Trophoblast cell (in vitro differentiated cells and primary cell): ENCODE measurements around the gene GPC3.

Source experiments
- DNase-seq, 2 donors: peaks; one replicate each; pipeline ENCODE4 v3.0.0-alpha.2; 2016
- H2AFZ ChIP-seq: 2 replicates; pipeline ENCODE4 v1.6.1; 2013; ENCODE audit warnings: low read length, moderate library complexity, mild to moderate bottlenecking; ENCODE audit not compliant: insufficient read depth, poor library complexity
- H2AK5ac ChIP-seq: 2 replicates; pipeline ENCODE4 v1.6.1; 2013; ENCODE audit warnings: mild to moderate bottlenecking, low read length
- H2BK120ac ChIP-seq: 2 replicates; pipeline ENCODE4 v1.6.1; 2013; ENCODE audit warnings: low read length, mild to moderate bottlenecking, moderate library complexity; ENCODE audit not compliant: insufficient read depth, poor library complexity
- H2BK12ac ChIP-seq: 2 replicates; pipeline ENCODE4 v1.6.1; 2013; ENCODE audit warnings: mild to moderate bottlenecking, low read length, moderate library complexity
- H2BK5ac ChIP-seq: 2 replicates; pipeline ENCODE4 v1.6.1; 2013; ENCODE audit warnings: low read length, low read depth, moderate library complexity, mild to moderate bottlenecking; ENCODE audit not compliant: poor library complexity
- H3K14ac ChIP-seq: 2 replicates; pipeline ENCODE4 v1.6.1; 2013; ENCODE audit warnings: mild to moderate bottlenecking, low read length
- H3K18ac ChIP-seq: 2 replicates; pipeline ENCODE4 v1.6.1; 2013; ENCODE audit warnings: mild to moderate bottlenecking, low read length
- H3K23ac ChIP-seq: 2 replicates; pipeline ENCODE4 v1.6.1; 2013; ENCODE audit warnings: low read length
- H3K27ac ChIP-seq: 2 replicates; pipeline ENCODE4 v1.5.1; 2013; ENCODE audit warnings: low read depth, mild to moderate bottlenecking, inconsistent platforms, low read length, moderate library complexity
- H3K27me3 ChIP-seq: 2 replicates; pipeline ENCODE4 v1.6.1; 2013; ENCODE audit warnings: inconsistent platforms, mild to moderate bottlenecking, low read length, moderate library complexity; ENCODE audit not compliant: insufficient read depth
- H3K36me3 ChIP-seq, 2 experiments: 1 replicate in 1 of 2; 2 replicates in 1 of 2; pipeline ENCODE4 v1.6.1; 2013; ENCODE audit warnings: low read length in 2 of 2, mild to moderate bottlenecking in 2 of 2, moderate library complexity in 1 of 2; ENCODE audit not compliant: insufficient read depth in 2 of 2, control insufficient read depth in 1 of 2
- H3K4ac ChIP-seq: 2 replicates; pipeline ENCODE4 v1.6.1; 2013; ENCODE audit warnings: low read depth, mild to moderate bottlenecking, low read length, moderate library complexity
- H3K4me1 ChIP-seq, 2 experiments: 1 replicate in 1 of 2; 2 replicates in 1 of 2; pipeline ENCODE4 v1.6.1; 2013; ENCODE audit warnings: low read length in 2 of 2, mild to moderate bottlenecking in 2 of 2, moderate library complexity in 1 of 2; ENCODE audit not compliant: insufficient read depth in 2 of 2, control insufficient read depth in 1 of 2
- H3K4me2 ChIP-seq: 2 replicates; pipeline ENCODE4 v1.6.1; 2013; ENCODE audit warnings: inconsistent platforms, mild to moderate bottlenecking, low read length, moderate library complexity
- H3K4me3 ChIP-seq: 2 replicates; pipeline ENCODE4 v1.5.1; 2013; ENCODE audit warnings: mild to moderate bottlenecking, low read depth, low read length, inconsistent platforms
- H3K79me1 ChIP-seq: one replicate; pipeline ENCODE4 v1.6.1; 2013; ENCODE audit warnings: low read length
- H3K79me2 ChIP-seq: 2 replicates; pipeline ENCODE4 v1.6.1; 2013; ENCODE audit warnings: low read length, mild to moderate bottlenecking; ENCODE audit not compliant: control insufficient read depth, insufficient read depth, poor library complexity
- H3K9ac ChIP-seq: 2 replicates; pipeline ENCODE4 v1.6.1; 2013; ENCODE audit warnings: mild to moderate bottlenecking, low read length
- H3K9me3 ChIP-seq: 2 replicates; pipeline ENCODE4 v1.6.1; 2013; ENCODE audit warnings: low read depth, mild to moderate bottlenecking, control low read depth, inconsistent platforms, low read length; ENCODE audit not compliant: insufficient read depth
- H4K12ac ChIP-seq: 2 replicates; pipeline ENCODE4 v1.6.1; 2013; ENCODE audit warnings: low read depth, mild to moderate bottlenecking, low read length, moderate library complexity
- H4K8ac ChIP-seq: 2 replicates; pipeline ENCODE4 v1.6.1; 2013; ENCODE audit warnings: low read depth, mild to moderate bottlenecking, low read length, moderate library complexity
- H4K91ac ChIP-seq: one replicate; pipeline ENCODE4 v1.6.1; 2013; ENCODE audit warnings: low read depth, mild to moderate bottlenecking, low read length, moderate library complexity
- WGBS: extraction: QIAGEN DNeasy Blood & Tissue Kit; methylation state at CpG from one replicate; pipeline ENCODE4 v1.1.7; 2013; ENCODE audit warnings: missing lambda C conversion rate; ENCODE audit not compliant: insufficient read length, insufficient coverage; ENCODE audit errors: extremely low coverage; 5-methylcytosine and 5-hydroxymethylcytosine counted together

Gene GPC3

DNA sequence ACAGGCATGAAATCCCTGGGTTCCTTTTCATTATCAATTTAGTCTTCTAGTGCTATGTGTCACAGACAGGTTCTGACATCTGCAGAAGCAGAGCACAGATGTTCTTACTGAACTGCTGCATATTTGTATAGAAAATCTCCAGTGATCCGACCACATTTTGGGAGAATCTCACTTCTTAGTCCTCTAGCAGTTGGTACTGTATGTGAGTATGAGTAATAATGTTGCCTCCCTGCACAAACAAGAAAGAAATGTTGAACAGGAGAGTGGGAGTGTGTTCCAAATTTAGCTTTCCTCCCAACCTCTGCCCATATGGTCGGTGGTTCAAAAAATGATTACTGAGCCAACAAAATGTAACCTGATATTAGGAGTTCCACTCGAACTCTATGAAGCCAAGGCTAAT is 404.8 kb downstream of the GPC3 start:
- Histone ChIP-seq H4K12ac (no peak overlapping the region), H4K91ac (no peak overlapping the region), H2AFZ (no peak overlapping the region), H3K9me3 (no peaks in the 10 kb centered on the region), H3K18ac (no peak overlapping the region), H3K14ac (no peak overlapping the region), H3K79me2 (no peaks in the 10 kb centered on the region), H2BK12ac (no peak overlapping the region), H3K4ac (no peak overlapping the region), H3K4me2 (no peak overlapping the region), H3K36me3 (no peaks in the 10 kb centered on the region), H3K79me1 (no peaks in the 10 kb centered on the region), H3K27me3 (no peaks in the 10 kb centered on the region), H3K23ac (no peak overlapping the region), H3K27ac (no peak overlapping the region), H2BK120ac (no peak overlapping the region), H2BK5ac (no peak overlapping the region), H3K4me1 (no peaks in the 10 kb centered on the region), H3K4me3 (no peak overlapping the region), H3K9ac (no peak overlapping the region), H4K8ac (no peak overlapping the region), H2AK5ac (no peak overlapping the region)
- WGBS = no CpG with 5 or more reads among the region's 3 CpGs
- DNase-seq = peak in 1 of 2 donors; percentile 24

DNA sequence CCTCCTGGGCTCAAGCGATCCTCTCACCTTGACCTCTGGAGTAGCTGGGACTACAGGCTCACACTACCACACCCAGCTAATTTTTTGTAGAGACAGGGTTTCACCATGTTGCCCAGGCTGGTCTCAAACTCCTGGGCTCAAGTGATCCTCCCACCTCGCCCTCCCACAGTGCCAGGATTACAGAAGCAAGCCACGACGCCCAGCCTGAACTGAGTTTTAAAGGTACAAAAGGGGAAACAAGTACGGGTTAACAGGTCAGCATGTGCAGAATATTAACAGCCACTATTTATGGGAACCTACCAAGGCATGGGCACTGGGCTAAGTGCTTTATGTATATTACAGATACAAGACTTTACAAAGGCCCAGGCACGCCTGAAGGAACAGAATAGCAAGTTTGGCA is 405.8 kb downstream of the GPC3 start:
- H3K79me2 ChIP-seq = no peaks in the 10 kb centered on the region
- H3K27me3 ChIP-seq = no peaks in the 10 kb centered on the region
- H3K4ac ChIP-seq = no peak overlapping the region
- H3K9ac ChIP-seq = no peak overlapping the region
- H2AK5ac ChIP-seq = no peak overlapping the region
- no peak overlapping the region for H3K14ac ChIP-seq
- H3K4me3 ChIP-seq = no peak overlapping the region
- H3K9me3 ChIP-seq = no peaks in the 10 kb centered on the region
- H3K27ac ChIP-seq = no peak overlapping the region
- H2BK5ac ChIP-seq = no peak overlapping the region
- H3K23ac ChIP-seq = no peak overlapping the region
- H3K79me1 ChIP-seq = no peaks in the 10 kb centered on the region
- no peak overlapping the region for H2BK120ac ChIP-seq
- H3K18ac ChIP-seq = no peak overlapping the region
- no peaks in the 10 kb centered on the region for H3K36me3 ChIP-seq
- no peaks in the 10 kb centered on the region for H3K4me1 ChIP-seq
- no peak overlapping the region for H3K4me2 ChIP-seq
- no peak overlapping the region for H4K91ac ChIP-seq
- H2AFZ ChIP-seq = no peak overlapping the region
- no peak overlapping the region for H4K12ac ChIP-seq
- WGBS = no CpG with 5 or more reads among the region's 6 CpGs
- no peak overlapping the region for H4K8ac ChIP-seq
- H2BK12ac ChIP-seq = no peak overlapping the region
- no peak for DNase-seq

DNA sequence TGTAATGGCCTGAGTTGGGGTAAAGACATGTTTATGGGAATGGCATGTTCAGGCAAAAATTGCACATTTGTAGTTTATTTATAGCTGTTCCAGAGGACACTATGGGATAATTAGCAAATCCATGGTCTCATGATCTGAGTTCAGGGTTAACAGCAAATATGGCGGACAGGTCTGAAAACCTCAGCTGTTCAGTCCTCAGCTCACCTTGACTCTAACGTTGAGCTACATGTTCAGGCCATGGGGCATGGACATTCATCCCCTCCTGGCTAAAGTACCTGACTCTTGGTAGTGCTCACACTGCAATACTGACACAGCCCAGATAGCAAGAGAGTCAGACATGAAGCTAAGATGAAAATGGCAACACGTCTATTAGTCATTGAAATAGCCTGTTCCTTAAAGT is 408.5 kb downstream of the GPC3 start:
- H3K4me3 ChIP-seq = no peak overlapping the region
- H3K23ac ChIP-seq = no peak overlapping the region
- no peak overlapping the region for H3K4me2 ChIP-seq
- no peak overlapping the region for H2BK12ac ChIP-seq
- no peak overlapping the region for H2AFZ ChIP-seq
- H3K4ac ChIP-seq = no peak overlapping the region
- H3K4me1 ChIP-seq = no peaks in the 10 kb centered on the region
- H2AK5ac ChIP-seq = no peak overlapping the region
- no peaks in the 10 kb centered on the region for H3K9me3 ChIP-seq
- H3K18ac ChIP-seq = no peak overlapping the region
- H3K27ac ChIP-seq = no peak overlapping the region
- H4K8ac ChIP-seq = no peak overlapping the region
- H3K14ac ChIP-seq = no peak overlapping the region
- H3K36me3 ChIP-seq = no peaks in the 10 kb centered on the region
- H3K79me2 ChIP-seq = no peaks in the 10 kb centered on the region
- no CpG with 5 or more reads among the region's 3 CpGs for WGBS
- H3K79me1 ChIP-seq = no peaks in the 10 kb centered on the region
- no peak overlapping the region for H3K9ac ChIP-seq
- no peak for DNase-seq
- H2BK120ac ChIP-seq = no peak overlapping the region
- no peaks in the 10 kb centered on the region for H3K27me3 ChIP-seq
- no peak overlapping the region for H2BK5ac ChIP-seq
- H4K91ac ChIP-seq = no peak overlapping the region
- H4K12ac ChIP-seq = no peak overlapping the region

- H3K4ac ChIP-seq = no peak overlapping the region
- no peak overlapping the region for H3K18ac ChIP-seq
Measured at GRCh38 chrX:133575501-133576136, 409.8 kb downstream of the GPC3 start.

More at GRCh38 chrX:133575501-133576136, 409.8 kb downstream of the GPC3 start:
- H4K8ac ChIP-seq = no peak overlapping the region
- no peak overlapping the region for H2BK5ac ChIP-seq
- no peak overlapping the region for H3K9ac ChIP-seq
- H3K4me1 ChIP-seq = no peaks in the 10 kb centered on the region
- H3K14ac ChIP-seq = no peak overlapping the region
- H3K36me3 ChIP-seq = no peaks in the 10 kb centered on the region
- no peak overlapping the region for H2BK12ac ChIP-seq
- H4K91ac ChIP-seq = no peak overlapping the region
- H4K12ac ChIP-seq = no peak overlapping the region
- no peak overlapping the region for H3K23ac ChIP-seq
- no peak overlapping the region for H2BK120ac ChIP-seq
- peak in 1 of 2 donors; percentile 21 for DNase-seq
- no peaks in the 10 kb centered on the region for H3K79me1 ChIP-seq
- no peak overlapping the region for H2AK5ac ChIP-seq
- H3K79me2 ChIP-seq = no peaks in the 10 kb centered on the region
- no peak overlapping the region for H3K4me3 ChIP-seq
- no peak overlapping the region for H3K4me2 ChIP-seq
- no peaks in the 10 kb centered on the region for H3K9me3 ChIP-seq
- no peak overlapping the region for H3K27ac ChIP-seq
- no peaks in the 10 kb centered on the region for H3K27me3 ChIP-seq
- H2AFZ ChIP-seq = no peak overlapping the region
- no CpG with 5 or more reads among the region's 5 CpGs for WGBS
